Uterus (tissue), 4 donors: ENCODE data around the gene OCIAD2. TPM values are rescaled to one million over a fixed set of nuclear protein-coding genes. Genes with fewer than 3 reads are reported as not detected.

Experiments
- DNase-seq, 2 donors: peaks; one replicate each; pipeline ENCODE4 v3.0.0-alpha.2; 2019 to 2020
- H3K27ac ChIP-seq, 2 donors: fragments of 200-600 bp; sonication (generic); 1 replicate in 1 of 2; 2 replicates in 1 of 2; pipeline ENCODE4 v1.5.1; 2016 to 2018
- H3K27me3 ChIP-seq, 2 donors: fragments of 200-600 bp; sonication (generic); one replicate each; pipeline ENCODE4 v1.5.1; 2018 to 2019; ENCODE audit warnings: control low read depth in 1 of 2
- H3K36me3 ChIP-seq, 2 donors: fragments of 200-600 bp; sonication (generic); one replicate each; pipeline ENCODE4 v1.5.1; 2019; ENCODE audit warnings: control low read depth in 1 of 2
- H3K4me1 ChIP-seq, 2 donors: fragments of 200-600 bp; sonication (generic); one replicate each; pipeline ENCODE4 v1.5.1; 2018 to 2019; ENCODE audit warnings: control low read depth in 1 of 2
- H3K4me3 ChIP-seq, 2 donors: fragments of 200-600 bp; sonication (generic); 1 replicate in 1 of 2; 2 replicates in 1 of 2; pipeline ENCODE4 v1.5.1; 2018 to 2019; ENCODE audit warnings: mild to moderate bottlenecking in 1 of 2
- H3K9me3 ChIP-seq, 2 donors: fragments of 200-600 bp; sonication (generic); one replicate each; pipeline ENCODE4 v1.5.1; 2019; ENCODE audit warnings: control low read depth in 1 of 2
- POLR2A ChIP-seq, 2 donors: fragments of 450-650 bp; IDR thresholded peaks; one replicate each; pipeline ENCODE4 v1.6.1; 2016; ENCODE audit warnings: antibody characterized with exemption in 2 of 2, mild to moderate bottlenecking in 1 of 2, moderate library complexity in 1 of 2
- intact Hi-C: fragments of 100-400 bp; cut with DNase I; formaldehyde crosslinking; loops from one replicate; pipeline ENCODE4 v1.15.1; 2023; ENCODE audit warnings: low total_unique reads
- total RNA-seq, 4 donors: library from RNA; depleted of rRNA in 3 of 4; stranded (reverse); fragments of >200 nt in 3 of 4; gene quantifications; one replicate each; pipeline versions ENCODE4 v1.1.0 to v1.2.4, GENCODE V29; 2014 to 2023
- TF ChIP-seq, protein P1 (sequence below), 4 experiments: fragments of 200-600 bp in 2 of 4; fragments of 450-650 bp in 2 of 4; sonication (generic) in 2 of 4; IDR thresholded peaks; one replicate each; pipeline ENCODE4 v1.5.1; 2016 to 2019; ENCODE audit warnings: antibody characterized with exemption in 4 of 4, mild to moderate bottlenecking in 2 of 4, moderate library complexity in 1 of 4
- donor health status: DM: yes; HTN: yes; CAD: no.

OCIAD2 gene
- total RNA-seq, 4 donors from 2014 or later, result 0.88 to 17.0 (median 6.2) TPM

- no peak for DNase-seq
- Histone ChIP-seq H3K4me1 (no peaks in the 10 kb centered on the region), H3K4me3 (no peak overlapping the region), H3K36me3 (no peaks in the 10 kb centered on the region), H3K9me3 (no peaks in the 10 kb centered on the region), H3K27me3 (no peaks in the 10 kb centered on the region), H3K27ac (no peak overlapping the region)
- TF ChIP-seq, protein P1, sequence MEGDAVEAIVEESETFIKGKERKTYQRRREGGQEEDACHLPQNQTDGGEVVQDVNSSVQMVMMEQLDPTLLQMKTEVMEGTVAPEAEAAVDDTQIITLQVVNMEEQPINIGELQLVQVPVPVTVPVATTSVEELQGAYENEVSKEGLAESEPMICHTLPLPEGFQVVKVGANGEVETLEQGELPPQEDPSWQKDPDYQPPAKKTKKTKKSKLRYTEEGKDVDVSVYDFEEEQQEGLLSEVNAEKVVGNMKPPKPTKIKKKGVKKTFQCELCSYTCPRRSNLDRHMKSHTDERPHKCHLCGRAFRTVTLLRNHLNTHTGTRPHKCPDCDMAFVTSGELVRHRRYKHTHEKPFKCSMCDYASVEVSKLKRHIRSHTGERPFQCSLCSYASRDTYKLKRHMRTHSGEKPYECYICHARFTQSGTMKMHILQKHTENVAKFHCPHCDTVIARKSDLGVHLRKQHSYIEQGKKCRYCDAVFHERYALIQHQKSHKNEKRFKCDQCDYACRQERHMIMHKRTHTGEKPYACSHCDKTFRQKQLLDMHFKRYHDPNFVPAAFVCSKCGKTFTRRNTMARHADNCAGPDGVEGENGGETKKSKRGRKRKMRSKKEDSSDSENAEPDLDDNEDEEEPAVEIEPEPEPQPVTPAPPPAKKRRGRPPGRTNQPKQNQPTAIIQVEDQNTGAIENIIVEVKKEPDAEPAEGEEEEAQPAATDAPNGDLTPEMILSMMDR (IDR thresholded peaks at IDR 0.05), result no peak
- TF ChIP-seq POLR2A (IDR thresholded peaks at IDR 0.05), result no peak
- intact Hi-C loops, result no loop called here
These were observed 5.4 kb downstream of the OCIAD2 start for GRCh38 chr4:48901196-48901595.

- no peaks in the 10 kb centered on the region for H3K4me1 ChIP-seq
- no peak for DNase-seq
- intact Hi-C loops, result no loop called here
These were observed 6.6 kb downstream of the OCIAD2 start for GRCh38 chr4:48899950-48900349.

DNA sequence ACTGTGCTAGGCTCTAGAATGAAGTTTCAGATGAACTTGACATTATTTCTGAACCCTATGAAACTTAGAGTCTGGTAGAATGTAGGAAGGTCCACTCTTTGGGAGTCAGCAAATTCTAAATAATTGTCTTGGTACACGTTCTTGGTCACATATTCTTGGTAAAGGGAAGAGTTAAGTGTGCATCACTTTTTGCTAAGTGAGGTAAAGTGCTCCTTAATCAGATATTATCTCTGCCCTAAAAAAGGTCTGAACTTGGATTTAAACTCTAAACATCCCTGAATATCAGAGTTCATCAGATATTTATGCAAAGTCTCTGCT is 7.2 kb downstream of the OCIAD2 start:
- H3K4me1 ChIP-seq, result no peaks in the 10 kb centered on the region
- DNase-seq, result no peak
- H3K27me3 ChIP-seq, result no peaks in the 10 kb centered on the region
- no peaks in the 10 kb centered on the region for H3K9me3 ChIP-seq
- TF ChIP-seq, protein P1 (IDR thresholded peaks at IDR 0.05), result no peak
- no peak for TF ChIP-seq POLR2A (IDR thresholded peaks at IDR 0.05)
- no peak overlapping the region for H3K4me3 ChIP-seq
- intact Hi-C loops, result no loop called here
- H3K36me3 ChIP-seq, result no peaks in the 10 kb centered on the region
- H3K27ac ChIP-seq, result no peak overlapping the region

More at GRCh38 chr4:48899950-48900349, 6.6 kb downstream of the OCIAD2 start:
- Histone ChIP-seq H3K27ac (no peak overlapping the region), H3K4me3 (no peak overlapping the region), H3K9me3 (no peaks in the 10 kb centered on the region), H3K36me3 (no peaks in the 10 kb centered on the region), H3K27me3 (no peaks in the 10 kb centered on the region)
- no peak for TF ChIP-seq POLR2A (IDR thresholded peaks at IDR 0.05)
- TF ChIP-seq, protein P1 (IDR thresholded peaks at IDR 0.05), result no peak

GRCh38 chr4:48898733-48899431 is 7.7 kb downstream of the OCIAD2 start:
- H3K4me3 ChIP-seq, result no peak overlapping the region
- H3K27me3 ChIP-seq, result no peaks in the 10 kb centered on the region
- no peaks in the 10 kb centered on the region for H3K4me1 ChIP-seq
- H3K36me3 ChIP-seq, result no peaks in the 10 kb centered on the region
- intact Hi-C loops, result no loop called here
- no peak overlapping the region for H3K27ac ChIP-seq
- no peak for DNase-seq
- TF ChIP-seq, protein P1 (IDR thresholded peaks at IDR 0.05), result no peak
- H3K9me3 ChIP-seq, result no peaks in the 10 kb centered on the region

DNA sequence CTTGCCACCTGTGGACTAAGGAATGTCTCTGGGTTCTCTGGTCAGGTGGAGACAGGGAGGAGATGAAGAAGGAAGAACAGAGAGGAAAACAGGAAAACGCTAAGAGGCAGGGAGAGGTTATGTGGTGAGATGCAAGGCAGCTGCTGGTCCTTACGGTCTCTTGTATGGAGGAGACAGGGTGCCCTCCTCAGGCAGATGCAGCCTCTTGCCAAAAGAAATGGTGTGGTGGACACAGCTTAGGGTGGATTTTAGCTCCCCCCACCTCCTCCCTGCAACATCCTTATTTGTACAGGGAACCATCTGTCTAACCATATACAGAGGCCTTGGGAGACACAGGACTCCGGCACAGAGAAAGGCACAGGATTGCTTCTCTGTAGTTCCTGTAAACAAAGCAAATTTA is 9.7 kb downstream of the OCIAD2 start:
- Histone ChIP-seq H3K4me1 (no peaks in the 10 kb centered on the region), H3K4me3 (no peak overlapping the region), H3K27ac (no peak overlapping the region), H3K9me3 (no peaks in the 10 kb centered on the region), H3K27me3 (no peaks in the 10 kb centered on the region), H3K36me3 (no peaks in the 10 kb centered on the region)
- TF ChIP-seq, protein P1 (IDR thresholded peaks at IDR 0.05), result no peak
- no peak for TF ChIP-seq POLR2A (IDR thresholded peaks at IDR 0.05)
- no peak for DNase-seq
- intact Hi-C loops, result no loop called here
